K562 (cell line): ENCODE results near the gene VEGFA.

Source experiments
- EGR1 ChIP-seq: fragments of 450-650 bp; conservative IDR thresholded peaks from 2 replicates; pipeline ENCODE4 v1.6.1; 2017; ENCODE audit warnings: mild to moderate bottlenecking
- ELF1 ChIP-seq: fragments of 200-800 bp; sonication (Bioruptor generic); IDR thresholded peaks from 2 replicates; pipeline ENCODE4 v1.6.1; 2016; ENCODE audit warnings: missing genetic modification characterization, missing compliant biosample characterization
- POU5F1 ChIP-seq: fragments of 150-350 bp; IDR thresholded peaks from 2 replicates; pipeline ENCODE4 v1.6.1; 2014; ENCODE audit warnings: borderline replicate concordance, low read length, low read depth, mild to moderate bottlenecking; ENCODE audit not compliant: partially characterized antibody
- RCOR1 ChIP-seq, 2 experiments: IDR thresholded peaks; 2 replicates each; pipeline ENCODE4 v1.6.1; 2012; ENCODE audit warnings: low read depth in 2 of 2, low read length in 2 of 2, borderline replicate concordance in 1 of 2, improper control_type of control experiment in 1 of 2
- XRCC5 ChIP-seq: fragments of 200-400 bp; formaldehyde crosslinking; IDR thresholded peaks from 2 replicates; pipeline ENCODE4 v1.6.1; 2017; ENCODE audit warnings: low read depth, mild to moderate bottlenecking, low read length
- ZFP30 ChIP-seq: fragments of 250-450 bp; sonication (Bioruptor Pico); IDR thresholded peaks from 2 replicates; pipeline ENCODE4 v1.8.0; 2022; ENCODE audit warnings: moderate library complexity, mild to moderate bottlenecking, inconsistent platforms, borderline replicate concordance
- ZFP36 ChIP-seq: fragments of 150-350 bp; IDR thresholded peaks from 2 replicates; pipeline ENCODE4 v1.6.1; 2018; ENCODE audit warnings: low read length, low read depth; ENCODE audit not compliant: partially characterized antibody
- ZNF282 ChIP-seq: sonication (generic); formaldehyde crosslinking; IDR thresholded peaks from 2 replicates; pipeline ENCODE4 v1.8.1; 2023; ENCODE audit warnings: missing genetic modification reagents
- TF ChIP-seq, protein P1 (sequence below), 3 experiments: IDR thresholded peaks in 2 of 3; conservative IDR thresholded peaks in 1 of 3; 2 replicates each; pipeline ENCODE4 v1.5.1; 2011 to 2012; ENCODE audit warnings: low read length in 3 of 3, mild to moderate bottlenecking in 3 of 3, control low read depth in 2 of 3, improper control_type of control experiment in 1 of 3, inconsistent platforms in 1 of 3, low read depth in 1 of 3, mixed read lengths in 1 of 3, moderate library complexity in 1 of 3; ENCODE audit not compliant: insufficient read depth in 2 of 3
- TF ChIP-seq, protein P2 (sequence below): fragments of 450-650 bp; IDR thresholded peaks from 2 replicates; pipeline ENCODE4 v1.7.0; 2016; ENCODE audit warnings: borderline replicate concordance
- TF ChIP-seq, protein P3 (sequence below): fragments of 450-650 bp; IDR thresholded peaks from 2 replicates; pipeline ENCODE4 v1.6.1; 2017; ENCODE audit warnings: mild to moderate bottlenecking, moderate library complexity
- TF ChIP-seq, protein P4 (sequence below), 3 experiments: fragments of 200-800 bp in 1 of 3; fragments of 250-450 bp in 1 of 3; fragments of 450-650 bp in 1 of 3; sonication (Bioruptor Pico) in 1 of 3; sonication (Bioruptor generic) in 1 of 3; formaldehyde crosslinking in 1 of 3; IDR thresholded peaks; 2 replicates each; pipeline versions ENCODE4 v1.6.1 to v1.8.0; 2016 to 2022; ENCODE audit warnings: mild to moderate bottlenecking in 2 of 3, missing genetic modification characterization in 2 of 3, missing compliant biosample characterization in 1 of 3, moderate library complexity in 1 of 3
- TF ChIP-seq, protein P5 (sequence below): fragments of 250-450 bp; sonication (Bioruptor Pico); IDR thresholded peaks from 2 replicates; pipeline ENCODE4 v1.5.0; 2021
- TF ChIP-seq, protein P6 (sequence below): sonication (generic); formaldehyde crosslinking; IDR thresholded peaks from 2 replicates; pipeline ENCODE4 v1.8.1; 2023; ENCODE audit warnings: mild to moderate bottlenecking, missing genetic modification reagents, moderate library complexity

DNA sequence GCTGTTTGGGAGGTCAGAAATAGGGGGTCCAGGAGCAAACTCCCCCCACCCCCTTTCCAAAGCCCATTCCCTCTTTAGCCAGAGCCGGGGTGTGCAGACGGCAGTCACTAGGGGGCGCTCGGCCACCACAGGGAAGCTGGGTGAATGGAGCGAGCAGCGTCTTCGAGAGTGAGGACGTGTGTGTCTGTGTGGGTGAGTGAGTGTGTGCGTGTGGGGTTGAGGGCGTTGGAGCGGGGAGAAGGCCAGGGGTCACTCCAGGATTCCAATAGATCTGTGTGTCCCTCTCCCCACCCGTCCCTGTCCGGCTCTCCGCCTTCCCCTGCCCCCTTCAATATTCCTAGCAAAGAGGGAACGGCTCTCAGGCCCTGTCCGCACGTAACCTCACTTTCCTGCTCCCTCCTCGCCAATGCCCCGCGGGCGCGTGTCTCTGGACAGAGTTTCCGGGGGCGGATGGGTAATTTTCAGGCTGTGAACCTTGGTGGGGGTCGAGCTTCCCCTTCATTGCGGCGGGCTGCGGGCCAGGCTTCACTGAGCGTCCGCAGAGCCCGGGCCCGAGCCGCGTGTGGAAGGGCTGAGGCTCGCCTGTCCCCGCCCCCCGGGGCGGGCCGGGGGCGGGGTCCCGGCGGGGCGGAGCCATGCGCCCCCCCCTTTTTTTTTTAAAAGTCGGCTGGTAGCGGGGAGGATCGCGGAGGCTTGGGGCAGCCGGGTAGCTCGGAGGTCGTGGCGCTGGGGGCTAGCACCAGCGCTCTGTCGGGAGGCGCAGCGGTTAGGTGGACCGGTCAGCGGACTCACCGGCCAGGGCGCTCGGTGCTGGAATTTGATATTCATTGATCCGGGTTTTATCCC lies at the start of gene VEGFA:
- no peak for TF ChIP-seq ZNF282 (CRISPR knock-in tag)
- peak in 1 of 2 experiments; percentile 76; a peak in 1 of 4 replicates for TF ChIP-seq RCOR1 (IDR thresholded peaks at IDR 0.05; ENCODE audit: borderline replicate concordance in 1 of 2, low read depth in 2 of 2, low read length in 2 of 2)
- TF ChIP-seq, protein P1, sequence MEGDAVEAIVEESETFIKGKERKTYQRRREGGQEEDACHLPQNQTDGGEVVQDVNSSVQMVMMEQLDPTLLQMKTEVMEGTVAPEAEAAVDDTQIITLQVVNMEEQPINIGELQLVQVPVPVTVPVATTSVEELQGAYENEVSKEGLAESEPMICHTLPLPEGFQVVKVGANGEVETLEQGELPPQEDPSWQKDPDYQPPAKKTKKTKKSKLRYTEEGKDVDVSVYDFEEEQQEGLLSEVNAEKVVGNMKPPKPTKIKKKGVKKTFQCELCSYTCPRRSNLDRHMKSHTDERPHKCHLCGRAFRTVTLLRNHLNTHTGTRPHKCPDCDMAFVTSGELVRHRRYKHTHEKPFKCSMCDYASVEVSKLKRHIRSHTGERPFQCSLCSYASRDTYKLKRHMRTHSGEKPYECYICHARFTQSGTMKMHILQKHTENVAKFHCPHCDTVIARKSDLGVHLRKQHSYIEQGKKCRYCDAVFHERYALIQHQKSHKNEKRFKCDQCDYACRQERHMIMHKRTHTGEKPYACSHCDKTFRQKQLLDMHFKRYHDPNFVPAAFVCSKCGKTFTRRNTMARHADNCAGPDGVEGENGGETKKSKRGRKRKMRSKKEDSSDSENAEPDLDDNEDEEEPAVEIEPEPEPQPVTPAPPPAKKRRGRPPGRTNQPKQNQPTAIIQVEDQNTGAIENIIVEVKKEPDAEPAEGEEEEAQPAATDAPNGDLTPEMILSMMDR (IDR thresholded peaks at IDR 0.05 in 2 of 3, conservative IDR thresholded peaks at IDR 0.05 in 1 of 3; ENCODE audit: insufficient read depth in 2 of 3, low read depth in 1 of 3, low read length in 3 of 3) = peak; percentile 97 to 99 (median 97)
- TF ChIP-seq, protein P2, sequence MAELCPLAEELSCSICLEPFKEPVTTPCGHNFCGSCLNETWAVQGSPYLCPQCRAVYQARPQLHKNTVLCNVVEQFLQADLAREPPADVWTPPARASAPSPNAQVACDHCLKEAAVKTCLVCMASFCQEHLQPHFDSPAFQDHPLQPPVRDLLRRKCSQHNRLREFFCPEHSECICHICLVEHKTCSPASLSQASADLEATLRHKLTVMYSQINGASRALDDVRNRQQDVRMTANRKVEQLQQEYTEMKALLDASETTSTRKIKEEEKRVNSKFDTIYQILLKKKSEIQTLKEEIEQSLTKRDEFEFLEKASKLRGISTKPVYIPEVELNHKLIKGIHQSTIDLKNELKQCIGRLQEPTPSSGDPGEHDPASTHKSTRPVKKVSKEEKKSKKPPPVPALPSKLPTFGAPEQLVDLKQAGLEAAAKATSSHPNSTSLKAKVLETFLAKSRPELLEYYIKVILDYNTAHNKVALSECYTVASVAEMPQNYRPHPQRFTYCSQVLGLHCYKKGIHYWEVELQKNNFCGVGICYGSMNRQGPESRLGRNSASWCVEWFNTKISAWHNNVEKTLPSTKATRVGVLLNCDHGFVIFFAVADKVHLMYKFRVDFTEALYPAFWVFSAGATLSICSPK = no peak
- no peak; the same call in 1 of the 2 replicates for TF ChIP-seq ELF1 (tag)
- no peak for TF ChIP-seq POU5F1
- TF ChIP-seq, protein P3, sequence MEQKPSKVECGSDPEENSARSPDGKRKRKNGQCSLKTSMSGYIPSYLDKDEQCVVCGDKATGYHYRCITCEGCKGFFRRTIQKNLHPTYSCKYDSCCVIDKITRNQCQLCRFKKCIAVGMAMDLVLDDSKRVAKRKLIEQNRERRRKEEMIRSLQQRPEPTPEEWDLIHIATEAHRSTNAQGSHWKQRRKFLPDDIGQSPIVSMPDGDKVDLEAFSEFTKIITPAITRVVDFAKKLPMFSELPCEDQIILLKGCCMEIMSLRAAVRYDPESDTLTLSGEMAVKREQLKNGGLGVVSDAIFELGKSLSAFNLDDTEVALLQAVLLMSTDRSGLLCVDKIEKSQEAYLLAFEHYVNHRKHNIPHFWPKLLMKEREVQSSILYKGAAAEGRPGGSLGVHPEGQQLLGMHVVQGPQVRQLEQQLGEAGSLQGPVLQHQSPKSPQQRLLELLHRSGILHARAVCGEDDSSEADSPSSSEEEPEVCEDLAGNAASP = no peak
- TF ChIP-seq, protein P4, sequence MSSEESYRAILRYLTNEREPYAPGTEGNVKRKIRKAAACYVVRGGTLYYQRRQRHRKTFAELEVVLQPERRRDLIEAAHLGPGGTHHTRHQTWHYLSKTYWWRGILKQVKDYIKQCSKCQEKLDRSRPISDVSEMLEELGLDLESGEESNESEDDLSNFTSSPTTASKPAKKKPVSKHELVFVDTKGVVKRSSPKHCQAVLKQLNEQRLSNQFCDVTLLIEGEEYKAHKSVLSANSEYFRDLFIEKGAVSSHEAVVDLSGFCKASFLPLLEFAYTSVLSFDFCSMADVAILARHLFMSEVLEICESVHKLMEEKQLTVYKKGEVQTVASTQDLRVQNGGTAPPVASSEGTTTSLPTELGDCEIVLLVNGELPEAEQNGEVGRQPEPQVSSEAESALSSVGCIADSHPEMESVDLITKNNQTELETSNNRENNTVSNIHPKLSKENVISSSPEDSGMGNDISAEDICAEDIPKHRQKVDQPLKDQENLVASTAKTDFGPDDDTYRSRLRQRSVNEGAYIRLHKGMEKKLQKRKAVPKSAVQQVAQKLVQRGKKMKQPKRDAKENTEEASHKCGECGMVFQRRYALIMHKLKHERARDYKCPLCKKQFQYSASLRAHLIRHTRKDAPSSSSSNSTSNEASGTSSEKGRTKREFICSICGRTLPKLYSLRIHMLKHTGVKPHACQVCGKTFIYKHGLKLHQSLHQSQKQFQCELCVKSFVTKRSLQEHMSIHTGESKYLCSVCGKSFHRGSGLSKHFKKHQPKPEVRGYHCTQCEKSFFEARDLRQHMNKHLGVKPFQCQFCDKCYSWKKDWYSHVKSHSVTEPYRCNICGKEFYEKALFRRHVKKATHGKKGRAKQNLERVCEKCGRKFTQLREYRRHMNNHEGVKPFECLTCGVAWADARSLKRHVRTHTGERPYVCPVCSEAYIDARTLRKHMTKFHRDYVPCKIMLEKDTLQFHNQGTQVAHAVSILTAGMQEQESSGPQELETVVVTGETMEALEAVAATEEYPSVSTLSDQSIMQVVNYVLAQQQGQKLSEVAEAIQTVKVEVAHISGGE (CRISPR knock-in tag; IDR thresholded peaks at IDR 0.05) = no peak
- TF ChIP-seq EGR1 = peak; percentile 78
- 0 out of 2 replicates have a peak, but pooled peaks have one; percentile 25 for TF ChIP-seq XRCC5
- TF ChIP-seq, protein P5, sequence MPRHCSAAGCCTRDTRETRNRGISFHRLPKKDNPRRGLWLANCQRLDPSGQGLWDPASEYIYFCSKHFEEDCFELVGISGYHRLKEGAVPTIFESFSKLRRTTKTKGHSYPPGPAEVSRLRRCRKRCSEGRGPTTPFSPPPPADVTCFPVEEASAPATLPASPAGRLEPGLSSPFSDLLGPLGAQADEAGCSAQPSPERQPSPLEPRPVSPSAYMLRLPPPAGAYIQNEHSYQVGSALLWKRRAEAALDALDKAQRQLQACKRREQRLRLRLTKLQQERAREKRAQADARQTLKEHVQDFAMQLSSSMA (CRISPR knock-in tag) = no peak
- TF ChIP-seq, protein P6, sequence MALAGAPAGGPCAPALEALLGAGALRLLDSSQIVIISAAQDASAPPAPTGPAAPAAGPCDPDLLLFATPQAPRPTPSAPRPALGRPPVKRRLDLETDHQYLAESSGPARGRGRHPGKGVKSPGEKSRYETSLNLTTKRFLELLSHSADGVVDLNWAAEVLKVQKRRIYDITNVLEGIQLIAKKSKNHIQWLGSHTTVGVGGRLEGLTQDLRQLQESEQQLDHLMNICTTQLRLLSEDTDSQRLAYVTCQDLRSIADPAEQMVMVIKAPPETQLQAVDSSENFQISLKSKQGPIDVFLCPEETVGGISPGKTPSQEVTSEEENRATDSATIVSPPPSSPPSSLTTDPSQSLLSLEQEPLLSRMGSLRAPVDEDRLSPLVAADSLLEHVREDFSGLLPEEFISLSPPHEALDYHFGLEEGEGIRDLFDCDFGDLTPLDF (CRISPR knock-in tag) = no peak
- TF ChIP-seq ZFP30 (CRISPR knock-in tag) = no peak
- no peak for TF ChIP-seq ZFP36
